Measurements from ENCODE around the gene THAP9.
A peak's percentile ranks its signal among the peaks of the same experiment; 100 is the strongest.

GRCh38 chr4:82901183-82901718 is 716 bp downstream of the THAP9 start:
- no peak for TF ChIP-seq POLR2AphosphoS5 (IDR thresholded peaks at IDR 0.05; ENCODE audit: low read depth, low read length)
- no peak for TF ChIP-seq CTCF (IDR thresholded peaks at IDR 0.05)
- no peak for TF ChIP-seq SMC3 (IDR thresholded peaks at IDR 0.05; ENCODE audit: low read depth, low read length)
- no peak for TF ChIP-seq EZH2phosphoT487 (IDR thresholded peaks at IDR 0.05; ENCODE audit: borderline replicate concordance, low read depth)
- TF ChIP-seq FOXM1 (IDR thresholded peaks at IDR 0.05; ENCODE audit: low read depth): no peak
- no peak for TF ChIP-seq RFX5 (IDR thresholded peaks at IDR 0.05; ENCODE audit: low read length)
- no peak for TF ChIP-seq SIN3A (IDR thresholded peaks at IDR 0.05; ENCODE audit: borderline replicate concordance, low read depth, low read length)
- no peak for TF ChIP-seq CHD2 (IDR thresholded peaks at IDR 0.05; ENCODE audit: low read length, partially characterized antibody)
- no peak for TF ChIP-seq EP300 (IDR thresholded peaks at IDR 0.05; ENCODE audit: borderline replicate concordance in 1 of 2, low read depth in 1 of 2, low read length in 1 of 2)
- TF ChIP-seq IRF3 (IDR thresholded peaks at IDR 0.05; ENCODE audit: low read depth, low read length): no peak
- 0 out of 2 replicates have a peak, but pooled peaks have one; percentile 9 for TF ChIP-seq TAF1 (IDR thresholded peaks at IDR 0.05; ENCODE audit: borderline replicate concordance, low read depth, low read length)
- no peak for TF ChIP-seq MXI1 (IDR thresholded peaks at IDR 0.05; ENCODE audit: low read depth, low read length)
- TF ChIP-seq YY1 (IDR thresholded peaks at IDR 0.05; ENCODE audit: low read depth): 0 out of 2 replicates have a peak, but pooled peaks have one; percentile 9
- no peak for TF ChIP-seq FOSL2 (IDR thresholded peaks at IDR 0.05; ENCODE audit: borderline replicate concordance, low read depth)

All from SK-N-SH (cell line).